ENCODE results near the gene SNAP25. TPM values are rescaled to one million over a fixed set of nuclear protein-coding genes. Genes with fewer than 3 reads are reported as not detected.

Gene SNAP25
- total and polyA plus RNA-seq, 9 of the 15 experiments (the other 6 are each of a cell fraction or from before 2014, with no cell fraction given) = 0.07 TPM; not detected in 8

- TF ChIP-seq NFYB (IDR thresholded peaks at IDR 0.05; ENCODE audit: extremely low read depth, insufficient read length) (no peak), MAX (CRISPR knock-in tag; IDR thresholded peaks at IDR 0.05) (no peak), ZNF23 (CRISPR knock-in tag; IDR thresholded peaks at IDR 0.05) (no peak), NCOA1 (IDR thresholded peaks at IDR 0.05; ENCODE audit: low read depth) (no peak), RUNX1 (IDR thresholded peaks at IDR 0.05; ENCODE audit: low read depth) (no peak), SIN3A (IDR thresholded peaks at IDR 0.05; ENCODE audit: borderline replicate concordance in 2 of 2, control insufficient read depth in 1 of 2, low read depth in 2 of 2, low read length in 2 of 2) (no peak), MCM3 (IDR thresholded peaks at IDR 0.05) (no peak)
Observed at GRCh38 chr20:10271494-10272219, 53.0 kb downstream of the SNAP25 start (continued).

GRCh38 chr20:10276878-10277580 is 58.4 kb downstream of the SNAP25 start:
- Histone ChIP-seq H3K4me3 (no peak overlapping the region), H3K9ac (ENCODE audit: insufficient read depth in 1 of 2, low read depth in 2 of 2, low read length in 2 of 2) (no peak overlapping the region), H3K79me2 (ENCODE audit: control insufficient read depth, insufficient read depth, low read length) (no peaks in the 10 kb centered on the region), H3K4me2 (ENCODE audit: insufficient read depth, low read length) (no peak overlapping the region), H3K27me3 (ENCODE audit: control insufficient read depth in 2 of 2, insufficient read depth in 2 of 2, low read length in 2 of 2) (no peaks in the 10 kb centered on the region), H2AFZ (ENCODE audit: low read depth, low read length) (no peak overlapping the region), H3K9me1 (ENCODE audit: control insufficient read depth, insufficient read depth, low read length) (no peaks in the 10 kb centered on the region), H3K36me3 (ENCODE audit: control insufficient read depth, insufficient read depth, low read length) (no peaks in the 10 kb centered on the region), H3K4me1 (replicated peaks in 1 of 2; ENCODE audit: control insufficient read depth in 2 of 2, insufficient read depth in 2 of 2, low read length in 2 of 2) (no peaks in the 10 kb centered on the region), H4K20me1 (replicated peaks; ENCODE audit: control insufficient read depth, insufficient read depth, low read length) (no peaks in the 10 kb centered on the region), H3K27ac (ENCODE audit: extremely low read depth, low read depth, low read length) (no peak overlapping the region), H3K9me3 (replicated peaks; ENCODE audit: control insufficient read depth, insufficient read depth, low read depth, low read length) (no peaks in the 10 kb centered on the region)
- 6% methylated on average over 1 of the region's 6 CpGs for WGBS (ENCODE audit: insufficient coverage, low coverage, missing lambda C conversion rate)
- in situ Hi-C loops (cut with MboI) (no loop called here), intact Hi-C loops (cut with micrococcal nuclease) (no loop called here)
- FAIRE-seq = no peak
- no peak for TF ChIP-seq KAT2B (IDR thresholded peaks at IDR 0.05; ENCODE audit: low read depth, low read length)
- TF ChIP-seq PHTF2 (CRISPR knock-in tag; IDR thresholded peaks at IDR 0.05) = no peak
- TF ChIP-seq CUX1 (CRISPR knock-in tag; IDR thresholded peaks at IDR 0.05) = no peak
- TF ChIP-seq NONO (IDR thresholded peaks at IDR 0.05; ENCODE audit: low read depth in 2 of 2, low read length in 1 of 2) = no peak
- no peak for TF ChIP-seq LEF1 (IDR thresholded peaks at IDR 0.05)
- no peak for ATAC-seq
- CTCF ChIA-PET (ENCODE audit: low intra/inter-chr PET ratio) = no interaction called here
- DNase-seq (ENCODE audit: extremely low read depth in 1 of 4, low spot score in 3 of 4) = no peak
- no TSS peak for BruUV-seq (replicated peaks)
- POLR2A ChIA-PET = no interaction called here
